Right atrium auricular region (tissue), 2 donors: ENCODE data around the gene HOGA1. TPM values are rescaled to one million over a fixed set of nuclear protein-coding genes. Genes with fewer than 3 reads are reported as not detected.

Experiments used
- DNase-seq: peaks from one replicate; pipeline ENCODE4 v3.0.0-alpha.2; 2019; ENCODE audit warnings: low spot score
- H3K27ac ChIP-seq, 2 donors: fragments of 200-600 bp; sonication (generic); 1 replicate in 1 of 2; 2 replicates in 1 of 2; pipeline ENCODE4 v1.5.1; 2016 to 2019
- H3K27me3 ChIP-seq, 2 donors: fragments of 200-600 bp; sonication (generic); one replicate each; pipeline versions ENCODE4 v1.5.1 to v1.6.0; 2017 to 2019
- H3K36me3 ChIP-seq: fragments of 200-600 bp; sonication (generic); one replicate; pipeline ENCODE4 v1.5.1; 2016
- H3K4me1 ChIP-seq, 2 donors: fragments of 200-600 bp; sonication (generic); one replicate each; pipeline versions ENCODE4 v1.5.1 to v1.6.0; 2017 to 2019
- H3K4me3 ChIP-seq, 2 donors: fragments of 200-600 bp; sonication (generic); 1 replicate in 1 of 2; 2 replicates in 1 of 2; pipeline ENCODE4 v1.5.1; 2017 to 2019; ENCODE audit warnings: mild to moderate bottlenecking in 1 of 2, moderate library complexity in 1 of 2
- H3K9me3 ChIP-seq, 2 donors: fragments of 200-600 bp; sonication (generic); one replicate each; pipeline ENCODE4 v1.5.1; 2019
- total RNA-seq, 2 donors: library from RNA; depleted of rRNA; stranded (reverse); fragments of >200 nt; gene quantifications; one replicate each; pipeline ENCODE4 v1.1.0, GENCODE V29; 2016
- TF ChIP-seq, protein P1 (sequence below), 2 donors: fragments of 200-600 bp; sonication (generic); IDR thresholded peaks; one replicate each; pipeline ENCODE4 v1.5.1; 2019; ENCODE audit warnings: antibody characterized with exemption in 2 of 2

HOGA1 gene
- total RNA-seq, 2 donors from 2014 or later, result 17.6 to 25.6 TPM

GRCh38 chr10:97590082-97590747, 6.0 kb downstream of the HOGA1 start:
- Histone ChIP-seq H3K9me3 (no peaks in the 10 kb centered on the region), H3K27me3 (no peaks in the 10 kb centered on the region), H3K4me1 (peaks cover 0 to 29% of the 10 kb centered on the region in 2 donors), H3K27ac (no peak overlapping the region), H3K4me3 (no peak overlapping the region), H3K36me3 (no peaks in the 10 kb centered on the region)
- TF ChIP-seq, protein P1, sequence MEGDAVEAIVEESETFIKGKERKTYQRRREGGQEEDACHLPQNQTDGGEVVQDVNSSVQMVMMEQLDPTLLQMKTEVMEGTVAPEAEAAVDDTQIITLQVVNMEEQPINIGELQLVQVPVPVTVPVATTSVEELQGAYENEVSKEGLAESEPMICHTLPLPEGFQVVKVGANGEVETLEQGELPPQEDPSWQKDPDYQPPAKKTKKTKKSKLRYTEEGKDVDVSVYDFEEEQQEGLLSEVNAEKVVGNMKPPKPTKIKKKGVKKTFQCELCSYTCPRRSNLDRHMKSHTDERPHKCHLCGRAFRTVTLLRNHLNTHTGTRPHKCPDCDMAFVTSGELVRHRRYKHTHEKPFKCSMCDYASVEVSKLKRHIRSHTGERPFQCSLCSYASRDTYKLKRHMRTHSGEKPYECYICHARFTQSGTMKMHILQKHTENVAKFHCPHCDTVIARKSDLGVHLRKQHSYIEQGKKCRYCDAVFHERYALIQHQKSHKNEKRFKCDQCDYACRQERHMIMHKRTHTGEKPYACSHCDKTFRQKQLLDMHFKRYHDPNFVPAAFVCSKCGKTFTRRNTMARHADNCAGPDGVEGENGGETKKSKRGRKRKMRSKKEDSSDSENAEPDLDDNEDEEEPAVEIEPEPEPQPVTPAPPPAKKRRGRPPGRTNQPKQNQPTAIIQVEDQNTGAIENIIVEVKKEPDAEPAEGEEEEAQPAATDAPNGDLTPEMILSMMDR (IDR thresholded peaks at IDR 0.05), result no peak
- DNase-seq, result no peak

DNA sequence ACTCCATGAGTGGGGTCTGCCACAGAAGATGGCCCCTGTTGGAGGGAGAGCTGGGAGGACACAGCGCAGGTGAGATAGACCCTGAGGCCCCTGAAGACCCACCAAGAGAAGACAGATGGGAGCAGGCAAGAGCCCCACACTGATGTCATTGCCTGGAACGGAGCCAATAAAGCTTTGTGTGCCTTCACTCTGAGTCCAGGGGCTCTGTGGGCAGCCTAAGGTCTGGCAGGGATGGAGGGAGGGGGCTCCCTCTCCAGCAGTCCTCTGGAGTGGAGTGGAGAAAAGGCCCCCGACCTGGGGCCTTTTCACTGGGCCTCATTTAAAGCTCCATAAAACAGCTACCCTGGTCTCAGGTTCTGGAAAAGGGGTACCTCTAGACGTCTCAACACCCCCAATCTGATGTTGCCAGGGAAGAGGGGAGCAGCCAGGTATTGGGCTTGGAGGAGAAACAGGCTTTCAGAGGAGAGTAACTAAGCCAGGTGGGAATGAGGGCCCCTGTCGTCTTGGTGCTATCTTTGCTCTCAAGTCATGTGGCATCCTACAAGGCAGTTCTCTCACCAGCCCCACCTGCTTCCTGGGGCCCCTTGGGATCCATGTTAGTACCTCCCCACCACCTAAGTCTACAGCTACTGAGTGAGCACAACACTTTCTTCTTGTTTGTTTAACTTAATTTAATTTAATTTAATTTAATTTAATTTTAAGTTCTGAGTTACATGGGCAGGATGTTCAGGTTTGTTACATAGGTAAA, 6.7 kb downstream of the HOGA1 start:
- no peak overlapping the region for H3K27ac ChIP-seq
- H3K4me3 ChIP-seq, result no peak overlapping the region
- TF ChIP-seq, protein P1 (IDR thresholded peaks at IDR 0.05), result no peak
- DNase-seq, result no peak
- H3K36me3 ChIP-seq, result no peaks in the 10 kb centered on the region
- no peaks in the 10 kb centered on the region for H3K27me3 ChIP-seq
- peaks cover 0 to 29% of the 10 kb centered on the region in 2 donors for H3K4me1 ChIP-seq
- no peaks in the 10 kb centered on the region for H3K9me3 ChIP-seq

DNA sequence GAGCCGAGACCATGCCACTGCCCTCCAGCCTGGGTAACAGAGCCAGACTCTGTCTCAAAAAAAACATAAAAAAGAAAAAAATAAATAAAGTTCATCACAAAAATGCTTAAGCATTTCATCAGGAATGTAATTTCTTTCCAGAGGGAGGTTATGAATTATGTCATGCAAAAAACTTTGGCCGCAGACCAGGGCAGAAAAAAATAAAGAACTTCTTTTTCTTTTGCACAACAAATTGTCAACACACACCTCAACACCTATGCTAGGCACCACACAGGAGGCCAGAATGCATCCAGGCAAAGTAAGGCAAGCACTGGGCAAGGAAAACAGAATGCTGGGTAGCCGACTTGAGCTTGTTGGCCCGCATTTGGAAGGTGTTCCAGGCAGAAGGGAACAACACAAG, 9.2 kb downstream of the HOGA1 start:
- peak overlapping the region; percentile 55 to 100 for H3K27ac ChIP-seq

GRCh38 chr10:97596101-97597082, 12.2 kb downstream of the HOGA1 start:
- TF ChIP-seq, protein P1 (IDR thresholded peaks at IDR 0.05), result no peak
- no peaks in the 10 kb centered on the region for H3K36me3 ChIP-seq
- no peak overlapping the region for H3K4me3 ChIP-seq
- no peaks in the 10 kb centered on the region for H3K9me3 ChIP-seq
- H3K27me3 ChIP-seq, result no peaks in the 10 kb centered on the region
- peak; percentile 91 for DNase-seq
- H3K27ac ChIP-seq, result peak overlapping the region; percentile 91 to 100
- H3K4me1 ChIP-seq, result peaks cover 0 to 45% of the 10 kb centered on the region in 2 donors

More for the DNA sequence above, 9.2 kb downstream of the HOGA1 start:
- Histone ChIP-seq H3K27me3 (no peaks in the 10 kb centered on the region), H3K36me3 (no peaks in the 10 kb centered on the region), H3K4me3 (no peak overlapping the region), H3K4me1 (peaks cover 0 to 43% of the 10 kb centered on the region in 2 donors), H3K9me3 (no peaks in the 10 kb centered on the region)
- DNase-seq, result peak; percentile 63
- TF ChIP-seq, protein P1 (IDR thresholded peaks at IDR 0.05), result no peak

DNA sequence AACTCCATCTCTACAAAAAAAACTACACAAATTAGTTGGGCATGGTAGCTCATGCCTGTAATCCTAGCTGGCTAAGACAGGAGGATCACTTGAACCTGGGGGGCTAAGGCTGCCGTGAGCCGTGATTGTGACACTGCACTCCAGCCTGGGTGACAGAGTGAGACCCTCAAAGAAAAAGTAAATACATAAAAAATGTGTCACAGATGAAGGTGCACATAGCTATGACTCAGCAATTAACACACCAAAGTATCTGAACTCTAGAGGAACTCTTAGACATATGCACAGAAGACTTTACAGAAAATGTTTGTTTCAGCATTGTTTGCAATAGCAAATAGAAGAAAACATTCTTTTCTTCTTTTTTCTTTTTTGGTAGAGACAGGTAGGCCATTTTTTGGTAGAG, 13.6 kb downstream of the HOGA1 start:
- no peaks in the 10 kb centered on the region for H3K36me3 ChIP-seq
- no peaks in the 10 kb centered on the region for H3K9me3 ChIP-seq
- no peak overlapping the region for H3K4me3 ChIP-seq
- TF ChIP-seq, protein P1 (IDR thresholded peaks at IDR 0.05), result no peak
- no peaks in the 10 kb centered on the region for H3K27me3 ChIP-seq
- DNase-seq, result no peak
- H3K4me1 ChIP-seq, result peaks cover 0 to 50% of the 10 kb centered on the region in 2 donors
- peak overlapping the region; percentile 91 to 100 for H3K27ac ChIP-seq
